Left ventricle myocardium inferior (tissue), 1 donor: ENCODE data around the gene TRRAP. TPM values are rescaled to one million over a fixed set of nuclear protein-coding genes. Genes with fewer than 3 reads are reported as not detected.

Source experiments
- DNase-seq: peaks from one replicate; pipeline ENCODE4 v3.0.0-alpha.2; 2020
- H3K27ac ChIP-seq: fragments of 200-600 bp; replicated peaks from 2 replicates; pipeline ENCODE4 v1.8.0; 2021
- H3K27me3 ChIP-seq: fragments of 200-600 bp; 2 replicates; pipeline ENCODE4 v1.8.0; 2021; ENCODE audit warnings: low read depth
- H3K36me3 ChIP-seq: fragments of 200-600 bp; 2 replicates; pipeline ENCODE4 v1.8.0; 2021
- H3K4me1 ChIP-seq: fragments of 200-600 bp; 2 replicates; pipeline ENCODE4 v1.8.0; 2021
- H3K4me3 ChIP-seq: fragments of 200-600 bp; 2 replicates; pipeline ENCODE4 v1.8.0; 2021; ENCODE audit warnings: mild to moderate bottlenecking, moderate library complexity
- H3K9me3 ChIP-seq: fragments of 200-600 bp; replicated peaks from 2 replicates; pipeline ENCODE4 v1.8.0; 2021
- CTCF ChIP-seq: fragments of 200-600 bp; IDR thresholded peaks from 2 replicates; pipeline ENCODE4 v1.8.0; 2021; ENCODE audit warnings: antibody characterized with exemption, mild to moderate bottlenecking, borderline replicate concordance
- intact Hi-C: fragments of 100-400 bp; cut with micrococcal nuclease; formaldehyde crosslinking; loops from one replicate; pipeline ENCODE4 v1.11.0; 2022
- total RNA-seq: library from RNA; stranded (reverse); fragmentation: NEBNext Ultra II Directional; extraction: Animal tissue kit (Norgen Biotek cat#: 25700); gene quantifications from one replicate; pipeline ENCODE4 v1.2.1, GENCODE V29; 2021
- donor health status: DM: no; HTN: yes; CAD: no; lungs with severe emphysema.

Gene TRRAP
- total RNA-seq, 1 donor from 2014 or later, result 15.5 TPM

- Histone ChIP-seq H3K4me3 (no peak overlapping the region), H3K4me1 (no peaks in the 10 kb centered on the region), H3K27me3 (no peaks in the 10 kb centered on the region), H3K9me3 (no peaks in the 10 kb centered on the region), H3K36me3 (peaks cover 90% of the 10 kb centered on the region), H3K27ac (no peak overlapping the region)
- intact Hi-C loops, result no loop called here
- DNase-seq, result no peak
- TF ChIP-seq CTCF, result no peak
These were observed 125.9 kb downstream of the TRRAP start for GRCh38 chr7:99004216-99004615.

GRCh38 chr7:99004781-99005500, 126.6 kb downstream of the TRRAP start:
- no peak for DNase-seq
- H3K4me3 ChIP-seq, result no peak overlapping the region

GRCh38 chr7:99005776-99006175, 127.4 kb downstream of the TRRAP start:
- Histone ChIP-seq H3K4me1 (no peaks in the 10 kb centered on the region), H3K36me3 (peaks cover 90% of the 10 kb centered on the region), H3K9me3 (no peaks in the 10 kb centered on the region), H3K27ac (no peak overlapping the region), H3K4me3 (no peak overlapping the region), H3K27me3 (no peaks in the 10 kb centered on the region)
- DNase-seq, result no peak
- no peak for TF ChIP-seq CTCF
- intact Hi-C loops, result no loop called here

More at GRCh38 chr7:99004781-99005500, 126.6 kb downstream of the TRRAP start:
- no peak for TF ChIP-seq CTCF
- Histone ChIP-seq H3K9me3 (no peaks in the 10 kb centered on the region), H3K4me1 (no peaks in the 10 kb centered on the region), H3K27ac (no peak overlapping the region), H3K36me3 (peaks cover 90% of the 10 kb centered on the region), H3K27me3 (no peaks in the 10 kb centered on the region)
- intact Hi-C loops, result no loop called here

- Histone ChIP-seq H3K27ac (no peak overlapping the region), H3K36me3 (peaks cover 90% of the 10 kb centered on the region), H3K9me3 (no peaks in the 10 kb centered on the region), H3K27me3 (no peaks in the 10 kb centered on the region), H3K4me3 (no peak overlapping the region), H3K4me1 (no peaks in the 10 kb centered on the region)
- no peak for TF ChIP-seq CTCF
- no peak for DNase-seq
- intact Hi-C loops, result no loop called here
These were observed 128.6 kb downstream of the TRRAP start for GRCh38 chr7:99006739-99007424.

GRCh38 chr7:99008181-99008631, 129.9 kb downstream of the TRRAP start:
- DNase-seq, result no peak

More at GRCh38 chr7:99008181-99008631, 129.9 kb downstream of the TRRAP start:
- Histone ChIP-seq H3K36me3 (peaks cover 99% of the 10 kb centered on the region), H3K27me3 (no peaks in the 10 kb centered on the region), H3K4me1 (no peaks in the 10 kb centered on the region), H3K27ac (no peak overlapping the region), H3K9me3 (no peaks in the 10 kb centered on the region), H3K4me3 (no peak overlapping the region)
- intact Hi-C loops, result no loop called here
- no peak for TF ChIP-seq CTCF
